HG02884 (cell line): ENCODE measurements around the gene IFNA8.
A peak's percentile ranks its signal among the peaks of the same experiment; 100 is the strongest.
"Not testable (repeated sequence)": the region's sequence is repeated elsewhere in the genome, so short reads cannot be mapped to it uniquely, and the experiment has no call there.

ENCODE experiments used
- ATAC-seq: cut with Tn5 transposase; IDR thresholded peaks from one replicate; pipeline ENCODE4 v1.9.1; 2021; ENCODE audit warnings: mild to moderate bottlenecking, moderate library complexity; ENCODE audit not compliant: unreplicated experiment

IFNA8 gene

DNA sequence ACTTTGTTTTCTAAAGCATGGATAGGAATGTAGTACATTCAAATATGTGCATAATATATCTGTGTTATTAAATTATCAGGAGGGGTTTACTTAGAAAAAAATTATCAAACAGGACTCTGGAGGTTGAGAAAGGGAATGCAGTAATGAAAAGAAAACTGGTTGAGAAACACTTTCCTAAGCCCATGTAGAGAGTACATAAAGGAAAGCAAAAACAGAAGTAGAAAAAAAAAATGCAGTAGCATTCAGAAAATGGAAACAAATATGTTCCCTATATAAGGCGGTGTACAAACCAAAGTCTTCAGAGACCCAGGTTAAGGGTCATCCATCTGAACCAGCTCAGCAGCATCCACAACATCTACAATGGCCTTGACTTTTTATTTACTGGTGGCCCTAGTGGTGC is at the start of gene IFNA8:
Gene IFNA8 (plus strand): TSS at position 301 of the 400 bp plus-strand sequence. CDS start 60 bp downstream, at position 361.
- no peak for ATAC-seq

DNA sequence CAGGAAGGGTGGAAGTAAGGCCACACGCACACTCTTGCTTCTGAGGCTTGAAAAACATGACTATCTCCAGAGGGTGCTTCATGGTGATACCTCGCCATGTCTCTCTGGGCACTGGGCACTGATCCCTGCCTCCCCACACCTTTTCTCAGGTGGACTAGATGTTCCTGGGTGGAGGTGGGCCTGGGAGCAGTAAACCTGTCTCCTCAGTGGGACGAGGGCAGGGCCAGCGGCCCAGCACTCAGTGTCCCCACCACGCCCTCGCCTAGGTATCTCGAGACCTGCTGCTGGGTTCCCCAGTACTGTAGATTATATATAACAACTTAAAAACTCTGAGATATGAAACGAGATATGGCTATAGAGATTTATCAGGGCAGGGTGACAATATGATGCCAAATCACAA is 46.6 kb upstream of the IFNA8 start:
- no peak for ATAC-seq

DNA sequence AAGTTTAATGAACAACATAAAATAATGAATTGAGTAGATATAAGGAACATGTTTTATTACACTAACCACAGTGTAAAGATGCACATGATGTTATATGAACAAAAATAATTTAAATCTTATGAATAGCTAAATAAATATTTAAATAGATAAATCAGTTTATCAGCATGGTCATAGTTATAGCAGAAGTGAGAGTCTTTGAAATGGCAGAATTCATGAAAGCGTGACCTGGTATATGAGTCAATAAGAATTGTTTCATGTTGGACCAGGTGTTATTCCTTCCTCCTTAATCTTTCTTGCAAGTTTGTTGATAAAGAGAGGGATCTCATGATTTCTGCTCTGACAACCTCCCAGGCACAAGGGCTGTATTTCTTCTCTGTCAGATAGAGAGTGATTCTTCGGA is 41.7 kb upstream of the IFNA8 start:
- peak; percentile 96 for ATAC-seq

DNA sequence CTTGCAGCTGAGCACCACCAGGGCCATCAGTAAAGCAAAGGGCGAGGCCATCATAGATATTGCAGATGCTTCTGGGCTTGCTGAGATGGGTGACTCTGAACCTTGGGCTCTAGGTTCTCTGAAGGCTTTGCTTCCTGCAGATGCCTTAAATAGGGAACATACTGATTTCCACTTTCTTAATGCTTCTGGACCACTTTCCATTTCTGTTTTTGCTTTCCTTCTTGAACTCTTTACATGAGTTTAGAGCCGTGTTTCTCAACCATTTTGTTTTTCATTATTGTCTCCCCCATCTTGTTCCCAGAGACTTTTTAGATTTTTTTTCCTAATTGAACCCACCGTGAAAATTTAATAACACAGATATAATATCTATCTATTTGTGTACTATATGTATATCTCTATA is 41.0 kb upstream of the IFNA8 start, which contains the start of gene IFNA13:
Gene IFNA13 (minus strand): TSS at position 101 of the 400 bp plus-strand sequence. CDS start 47 bp downstream, at position 54.
- ATAC-seq: no peak

DNA sequence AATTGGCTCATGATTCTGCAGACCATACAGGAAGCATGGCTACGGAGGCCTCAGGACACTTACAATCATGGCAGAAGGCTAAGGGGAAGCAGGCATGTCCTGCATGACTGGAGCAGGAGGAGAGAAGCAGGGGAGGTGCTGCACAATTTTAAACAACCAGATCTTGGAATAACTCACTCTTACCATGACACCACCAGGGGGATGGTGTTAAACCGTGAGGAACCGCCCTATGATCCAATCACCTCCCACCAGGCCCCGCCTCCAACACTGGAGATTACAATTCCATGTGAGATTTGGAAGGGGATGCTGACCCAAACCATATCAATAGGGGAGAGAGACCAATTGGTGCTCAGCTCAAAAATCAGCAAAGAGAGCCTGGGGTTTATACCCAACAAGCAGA is 37.5 kb upstream of the IFNA8 start:
- ATAC-seq: not testable (repeated sequence)

DNA sequence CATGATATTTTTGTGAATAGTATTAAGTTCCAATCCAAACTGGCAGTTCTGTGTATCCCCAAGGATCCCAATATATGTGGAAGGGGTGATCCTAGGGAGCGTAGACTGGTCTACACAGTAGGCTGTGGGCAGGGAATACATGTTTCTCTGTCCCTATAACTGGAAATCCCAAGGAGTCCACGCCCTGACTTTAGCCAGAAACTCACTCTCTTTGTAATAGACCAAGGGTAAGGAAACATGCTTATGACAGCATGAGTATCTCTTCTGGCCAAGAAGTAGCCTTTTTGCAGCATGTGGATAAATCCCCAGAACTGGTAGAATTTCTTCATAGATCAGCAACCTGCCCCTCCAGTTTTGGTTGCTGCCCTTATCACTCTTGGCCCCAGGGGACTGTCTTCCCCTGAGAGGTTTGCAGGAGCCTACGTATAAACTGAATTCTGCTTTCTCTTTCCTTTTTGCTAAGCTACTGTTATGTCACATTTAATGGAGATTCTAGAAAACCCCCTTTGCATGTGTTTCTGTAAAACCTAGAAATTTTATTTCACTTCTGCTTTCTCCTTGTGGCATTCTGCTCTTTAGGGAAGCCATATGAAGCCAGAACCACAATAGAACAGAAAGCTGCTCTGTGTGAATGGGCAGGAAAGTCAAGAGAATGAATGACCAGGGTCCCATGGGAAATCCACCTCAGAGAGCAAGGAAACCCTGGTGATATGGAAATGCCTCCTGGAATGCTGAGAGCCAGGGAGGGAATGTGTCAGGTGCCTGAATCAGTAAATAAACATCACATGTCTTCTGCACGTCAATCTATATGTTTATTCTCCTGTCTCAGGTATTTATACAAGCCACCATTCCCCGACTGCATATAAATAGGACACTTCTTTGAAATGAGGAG is 27.2 kb upstream of the IFNA8 start:
- ATAC-seq: peak; percentile 97

DNA sequence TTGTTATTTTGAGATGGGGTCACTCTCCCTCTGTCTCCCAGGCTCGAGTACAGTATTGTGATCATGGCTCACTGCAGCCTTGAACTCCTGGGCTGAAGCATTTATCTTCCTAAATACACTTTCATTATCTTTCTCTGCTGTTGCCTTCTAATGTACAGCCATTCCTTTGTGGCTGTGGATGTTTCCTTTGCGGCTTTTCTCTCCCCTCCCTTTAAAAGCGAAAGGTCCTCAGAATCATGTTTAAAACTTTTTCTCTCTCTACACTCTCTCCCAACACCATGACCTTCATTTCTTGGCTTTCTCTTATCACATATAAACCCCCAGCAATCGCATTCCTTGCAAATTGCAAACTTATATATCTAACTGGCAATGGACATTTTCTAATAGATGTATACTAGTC is 25.3 kb upstream of the IFNA8 start:
- ATAC-seq: no peak

DNA sequence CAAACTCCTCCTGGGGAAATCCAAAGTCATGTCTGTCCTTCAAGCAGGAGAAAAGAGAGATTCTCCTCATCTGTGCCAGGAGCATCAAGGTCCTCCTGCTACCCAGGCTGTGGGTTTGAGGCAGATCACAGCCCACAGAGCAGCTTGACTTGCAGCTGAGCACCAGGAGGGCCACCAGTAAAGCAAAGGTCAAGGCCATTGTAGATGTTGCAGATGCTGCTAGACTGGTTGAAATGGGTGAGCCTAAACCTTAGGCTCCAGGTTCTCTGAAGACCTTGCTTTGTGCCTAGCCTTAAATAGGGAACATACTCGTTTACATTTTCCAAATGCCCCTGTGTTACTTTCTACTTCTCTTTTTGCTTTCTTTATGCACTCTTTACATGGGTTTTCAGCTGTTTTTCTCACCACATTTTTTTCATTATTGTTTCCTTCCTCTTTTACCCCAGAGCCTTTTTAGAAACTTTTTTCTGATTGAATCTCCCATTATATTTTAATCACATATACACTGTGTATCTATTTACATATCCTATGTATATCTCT is 23.7 kb upstream of the IFNA8 start, which contains the start of gene IFNA2:
Gene IFNA2 (minus strand): TSS at position 268 of the 540 bp plus-strand sequence. CDS start 69 bp downstream, at position 199.
- no peak for ATAC-seq

DNA sequence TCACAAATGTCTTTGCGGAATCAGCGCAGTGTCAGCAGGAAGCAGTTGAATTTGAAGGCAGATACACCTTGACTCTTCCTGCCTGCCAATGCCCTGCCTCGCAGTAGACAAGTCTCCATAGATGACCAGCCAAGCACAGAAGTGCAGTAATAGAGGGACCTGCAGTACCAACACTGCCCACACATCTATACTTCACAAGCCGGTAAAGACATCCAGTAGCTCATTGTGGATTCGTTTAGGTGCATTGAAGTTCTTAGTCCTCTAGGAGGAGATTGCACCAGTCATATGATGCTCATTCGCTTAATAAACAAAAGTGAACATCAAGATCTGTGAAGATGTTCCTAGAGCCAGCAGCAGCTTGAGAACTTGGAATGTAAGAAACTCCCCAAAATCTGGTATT is 16.6 kb upstream of the IFNA8 start:
- ATAC-seq: peak; percentile 90

DNA sequence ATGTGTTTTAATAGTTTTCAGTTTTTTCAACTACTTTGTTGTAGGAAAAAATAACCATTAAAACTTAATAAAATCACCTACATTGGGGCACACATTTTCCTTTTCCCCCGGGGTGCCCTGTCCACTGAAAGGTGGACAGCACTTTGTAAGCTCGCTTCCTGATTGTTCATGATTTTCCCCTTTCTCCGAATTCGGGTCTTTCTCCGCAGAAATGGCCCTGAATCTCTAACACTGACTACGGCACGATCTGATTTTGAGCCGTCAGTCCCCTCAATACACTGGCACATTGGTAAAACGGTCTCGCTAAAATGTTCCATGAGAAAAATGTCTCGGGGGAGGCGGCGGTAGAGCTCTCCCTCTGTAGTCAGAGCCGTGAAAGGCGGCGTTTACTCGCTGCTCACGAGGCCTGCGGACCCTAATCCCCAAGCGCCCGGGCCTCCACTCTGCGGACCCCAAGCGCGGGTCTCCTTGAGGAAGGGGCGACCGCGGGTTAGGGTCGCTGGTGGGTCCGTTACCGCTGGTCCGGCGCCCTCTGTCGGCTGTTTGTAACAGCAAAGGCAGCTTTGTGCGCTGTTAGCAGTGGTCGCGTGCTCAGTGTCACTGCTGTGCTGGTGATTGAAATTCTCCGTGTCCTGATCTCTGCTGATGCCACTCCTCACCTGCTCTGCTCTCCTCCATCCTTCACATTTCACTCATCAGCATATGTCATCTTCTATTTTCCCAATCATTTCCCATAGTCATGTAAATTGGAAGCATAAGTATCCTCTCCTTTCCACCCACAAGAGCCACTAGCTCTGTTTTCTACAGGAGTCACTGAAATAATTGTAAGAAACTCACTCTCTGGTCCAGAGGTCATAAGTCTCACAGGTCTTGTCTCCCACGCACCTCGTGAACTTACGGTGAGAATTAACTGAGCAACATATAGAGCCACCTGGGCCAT is 12.9 kb upstream of the IFNA8 start:
- ATAC-seq: peak; percentile 73

DNA sequence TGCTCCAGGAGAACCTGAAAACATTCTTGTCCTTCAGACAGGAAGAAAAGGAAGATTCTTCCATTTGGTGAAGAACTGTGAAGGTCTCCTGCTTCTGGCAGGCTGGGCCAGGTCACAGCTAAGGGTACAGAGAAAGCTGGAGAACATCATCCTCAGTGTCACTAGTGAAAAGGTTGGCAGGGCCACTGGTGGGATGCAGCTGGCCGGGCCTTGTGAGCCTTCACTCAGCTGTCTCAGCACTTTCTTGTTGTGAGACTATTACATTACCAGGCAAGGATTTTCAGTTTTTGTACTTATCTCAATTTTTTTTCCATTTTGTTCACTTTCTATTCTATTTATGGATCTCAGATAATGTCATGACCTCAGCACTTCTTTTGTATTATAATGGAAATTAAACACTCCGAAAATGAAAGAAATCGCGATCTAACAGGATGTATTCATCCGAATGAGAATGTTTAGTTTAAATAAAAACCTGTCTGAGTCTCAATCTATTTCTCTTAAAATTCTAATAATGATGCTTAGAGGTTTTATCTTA is 9.9 kb upstream of the IFNA8 start:
- ATAC-seq: no peak

DNA sequence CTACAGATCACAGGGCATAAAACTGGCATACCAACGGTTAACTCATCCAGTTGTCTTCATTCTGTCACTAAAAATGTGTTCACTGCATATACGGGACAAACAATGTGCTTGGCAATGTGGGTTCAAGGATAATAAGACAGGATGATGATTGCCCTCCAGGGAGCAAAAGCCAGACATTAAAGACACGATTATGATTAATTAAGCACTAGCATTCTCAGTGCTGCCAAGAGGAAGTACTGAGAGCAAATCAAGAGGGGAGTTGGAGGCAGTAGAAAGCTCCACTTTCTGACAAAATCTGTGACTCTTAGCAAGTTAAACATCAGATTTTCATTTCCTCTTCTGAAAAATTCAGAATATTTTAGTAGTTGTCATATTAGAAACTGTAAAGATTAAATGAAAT is 9.0 kb upstream of the IFNA8 start:
- no peak for ATAC-seq

DNA sequence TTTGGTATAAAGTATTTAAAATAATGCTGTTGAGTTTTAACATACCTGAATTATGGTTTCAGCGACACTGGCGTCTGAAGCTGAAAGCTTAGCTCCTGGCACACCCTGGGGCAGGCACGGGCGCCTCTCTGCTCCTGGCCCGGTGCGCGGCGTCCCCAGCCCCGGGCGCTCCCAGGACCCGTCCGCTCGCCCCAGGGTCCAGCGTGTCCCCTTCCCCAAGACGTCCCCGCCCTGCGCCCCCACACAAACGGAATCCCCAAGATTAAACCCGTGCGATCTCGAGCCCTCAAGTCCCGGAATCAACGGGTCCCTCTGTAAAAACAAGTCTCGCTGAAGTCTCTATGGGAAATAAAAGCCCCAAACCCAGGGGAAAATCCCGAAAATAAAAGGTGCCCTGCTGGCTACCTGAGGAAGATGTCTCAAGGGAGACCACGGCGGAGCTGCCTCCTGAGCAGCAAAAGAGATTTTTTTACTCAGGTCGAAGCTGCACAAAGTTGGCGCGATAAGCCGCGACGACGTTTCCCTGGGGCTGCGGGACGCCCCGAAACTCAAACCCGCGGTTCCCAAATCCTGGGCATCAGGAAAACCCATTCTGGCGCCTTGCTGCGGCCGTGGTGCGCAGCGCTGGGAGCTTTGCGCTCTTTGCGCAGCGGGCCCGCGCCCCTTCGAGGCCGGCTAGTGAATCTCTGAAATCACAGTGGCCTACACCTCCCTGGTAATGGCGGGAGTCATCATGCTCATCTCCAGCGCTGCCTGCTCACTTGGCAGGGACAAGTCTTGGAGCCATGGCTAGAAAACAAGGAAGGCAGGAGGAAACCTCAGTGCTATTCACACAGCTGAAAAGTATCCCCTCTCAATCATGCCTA is 6.3 kb upstream of the IFNA8 start:
- peak; percentile 71 for ATAC-seq

DNA sequence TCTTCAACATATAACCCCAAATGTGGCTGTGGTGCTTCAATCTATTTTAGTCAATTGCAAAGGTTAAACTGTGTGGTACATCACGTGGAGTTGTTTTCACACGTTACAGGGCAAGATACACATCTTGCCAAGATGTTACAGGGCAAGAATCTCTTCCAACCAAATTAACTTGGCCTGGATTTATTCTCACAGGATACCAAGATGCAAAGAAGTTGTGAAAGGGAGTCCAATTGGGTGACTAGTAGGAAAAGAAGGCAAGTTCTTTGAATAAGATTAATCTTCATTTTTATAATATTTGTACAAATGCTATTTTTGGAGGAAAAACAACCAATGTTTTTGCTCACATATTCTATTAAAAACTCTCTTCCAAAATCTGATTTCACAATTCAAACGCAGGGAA is 4.8 kb upstream of the IFNA8 start:
- ATAC-seq: no peak

DNA sequence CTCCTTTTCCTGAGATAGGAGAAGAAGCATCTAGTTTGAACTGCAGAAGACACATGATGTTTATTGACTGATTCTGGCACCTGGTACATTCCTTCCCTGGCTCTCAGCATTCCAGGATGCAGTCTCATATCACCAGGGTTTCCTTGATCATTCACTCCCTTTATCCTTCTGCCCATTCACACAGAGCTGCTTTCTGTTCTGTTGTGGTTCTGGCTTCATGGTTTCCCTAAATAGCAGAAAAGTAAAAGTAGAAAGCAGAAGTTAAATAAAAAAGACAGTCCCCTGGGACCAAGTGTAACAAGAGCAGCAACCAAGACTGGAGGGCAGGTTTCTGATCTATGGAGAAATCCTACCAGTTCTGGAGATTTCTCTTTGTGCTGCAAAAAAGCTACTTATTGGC is 3.2 kb downstream of the IFNA8 start:
- peak; percentile 67 for ATAC-seq

DNA sequence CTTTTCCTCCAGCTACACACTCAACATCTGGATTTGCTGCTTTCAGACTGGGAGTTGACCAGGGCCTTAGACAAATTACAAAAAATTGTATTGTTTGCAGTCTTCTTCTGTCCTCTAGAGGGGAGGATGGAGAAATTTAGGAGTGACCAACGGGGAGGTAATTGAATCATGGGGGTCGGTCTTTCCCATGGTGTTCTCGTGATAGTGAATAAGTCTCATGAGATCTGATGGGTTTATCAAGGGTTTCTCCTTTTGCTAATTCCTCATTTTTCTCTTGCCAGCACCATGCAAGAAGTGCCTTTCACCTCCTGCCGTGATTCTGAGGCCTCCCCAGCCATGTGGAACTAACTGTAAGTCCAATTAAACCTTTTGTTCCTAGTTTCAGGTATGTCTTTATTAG is 4.2 kb downstream of the IFNA8 start:
- no peak for ATAC-seq

DNA sequence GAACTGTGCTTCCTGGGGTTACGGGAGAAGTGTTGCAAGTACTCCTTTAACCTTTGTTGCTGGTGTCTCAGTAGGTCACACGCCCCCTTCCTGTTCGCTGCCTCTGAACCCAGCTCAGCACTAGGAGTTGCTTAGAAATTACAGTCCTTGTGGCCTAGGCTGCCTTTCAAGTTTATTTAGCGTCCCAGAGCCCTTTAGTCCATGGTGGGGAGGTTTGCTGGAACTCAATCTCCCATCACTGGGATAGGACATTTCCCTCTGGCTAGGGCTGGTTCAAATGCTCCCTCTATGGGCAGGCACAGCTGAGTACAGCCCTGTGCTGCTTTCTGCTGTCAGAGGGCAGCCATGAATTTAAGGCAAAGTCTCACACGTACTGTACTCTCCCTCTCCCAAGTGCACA is 4.7 kb downstream of the IFNA8 start:
- no peak for ATAC-seq

DNA sequence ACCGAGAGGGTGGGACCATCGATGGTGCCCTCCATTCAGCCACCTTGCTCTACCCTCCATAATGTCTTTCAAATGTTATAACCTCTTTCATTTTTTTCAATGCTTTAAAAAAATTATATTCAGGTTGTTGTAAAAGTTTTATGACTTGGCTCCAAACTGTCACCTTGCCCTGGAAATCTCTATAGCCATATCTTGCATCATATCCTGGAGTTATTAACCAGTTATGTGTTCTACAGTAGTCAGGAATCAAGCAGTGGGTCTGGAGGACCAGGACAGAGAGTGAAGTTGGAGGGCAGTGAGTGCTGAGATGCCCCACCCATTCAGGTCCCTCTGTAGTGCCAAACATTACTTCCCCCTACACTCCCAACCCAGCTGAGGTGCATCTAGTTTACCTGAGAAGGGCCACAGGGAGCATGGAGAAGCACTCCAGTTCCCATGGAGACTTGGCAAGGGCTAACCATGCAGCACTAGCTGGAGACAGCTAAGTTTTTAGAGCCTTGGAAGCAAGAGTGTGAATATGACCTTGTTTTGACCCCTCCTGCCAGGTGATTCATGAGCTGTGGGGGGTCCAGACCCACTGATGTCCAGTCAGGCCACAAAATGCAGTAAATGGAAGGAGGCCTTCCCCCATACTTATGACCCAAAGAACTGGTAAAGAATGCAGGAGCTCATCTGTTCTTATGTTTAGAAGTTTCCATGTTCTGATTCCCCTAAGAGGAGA is 5.5 kb downstream of the IFNA8 start:
- no peak for ATAC-seq
